Activated T-cell treated with anti-CD3 and anti-CD28 coated beads, Interleukin-2, amount 50 U/mL, for 72 hours (primary cell): Measurements from ENCODE around the gene PLEK2. TPM values are rescaled to one million over a fixed set of nuclear protein-coding genes. Genes with fewer than 3 reads are reported as not detected.

Source experiments
- ATAC-seq, 2 donors: fragments of 150-1000 bp; cut with Tn5 transposase; replicated peaks in 1 of 2; 2 replicates each; pipeline ENCODE4 v1.10.0; 2021; ENCODE audit warnings: moderate library complexity in 2 of 2, mild to moderate bottlenecking in 1 of 2
- DNase-seq, 2 donors: peaks; one replicate each; pipeline ENCODE4 v3.0.0; 2021 to 2022; ENCODE audit warnings: mixed read lengths in 1 of 2
- H3K27ac Mint-ChIP-seq: one replicate; pipeline ENCODE4 v1.8.0; 2022; ENCODE audit warnings: mild to moderate bottlenecking, moderate library complexity, mixed read lengths
- H3K27me3 Mint-ChIP-seq: one replicate; pipeline ENCODE4 v1.8.0; 2022; ENCODE audit warnings: low read depth, mixed read lengths
- H3K36me3 Mint-ChIP-seq, 2 donors: one replicate each; pipeline ENCODE4 v1.8.0; 2022; ENCODE audit warnings: mixed read lengths in 2 of 2, mild to moderate bottlenecking in 1 of 2; ENCODE audit not compliant: insufficient read depth in 2 of 2
- H3K4me1 Mint-ChIP-seq: one replicate; pipeline ENCODE4 v1.8.0; 2022; ENCODE audit warnings: low read depth, mixed read lengths
- H3K4me3 Mint-ChIP-seq, 2 donors: one replicate each; pipeline ENCODE4 v1.8.0; 2022; ENCODE audit warnings: mild to moderate bottlenecking in 2 of 2, mixed read lengths in 2 of 2, moderate library complexity in 2 of 2
- H3K9me3 Mint-ChIP-seq, 2 donors: one replicate each; pipeline ENCODE4 v1.8.0; 2022; ENCODE audit warnings: mixed read lengths in 2 of 2
- total RNA-seq, 2 donors: library from RNA; stranded (reverse); gene quantifications; one replicate each; pipeline ENCODE4 v1.2.3, GENCODE V29; 2022

Gene PLEK2
- total RNA-seq, 2 donors from 2014 or later, result 0.84 to 1.4 TPM

- Mint-ChIP-seq H3K27ac (no peak overlapping the region), H3K4me3 (no peak overlapping the region), H3K4me1 (no peaks in the 10 kb centered on the region), H3K36me3 (no peaks in the 10 kb centered on the region), H3K27me3 (peaks cover 13% of the 10 kb centered on the region), H3K9me3 (no peaks in the 10 kb centered on the region)
- no peak for DNase-seq
- ATAC-seq, result no peak
These were observed 29.7 kb upstream of the PLEK2 start for GRCh38 chr14:67441672-67442071.

GRCh38 chr14:67441256-67441655, 29.3 kb upstream of the PLEK2 start:
- Mint-ChIP-seq H3K4me3 (no peak overlapping the region), H3K36me3 (no peaks in the 10 kb centered on the region), H3K9me3 (no peaks in the 10 kb centered on the region), H3K27ac (no peak overlapping the region), H3K4me1 (no peaks in the 10 kb centered on the region), H3K27me3 (peaks cover 13% of the 10 kb centered on the region)
- DNase-seq (no peak), ATAC-seq (no peak)

- Mint-ChIP-seq H3K4me3 (no peak overlapping the region), H3K4me1 (no peaks in the 10 kb centered on the region), H3K36me3 (no peaks in the 10 kb centered on the region), H3K27ac (no peak overlapping the region), H3K27me3 (peaks cover 16% of the 10 kb centered on the region), H3K9me3 (no peaks in the 10 kb centered on the region)
- ATAC-seq, result no peak
- no peak for DNase-seq
These were observed 28.5 kb upstream of the PLEK2 start for GRCh38 chr14:67440513-67440912.

GRCh38 chr14:67438969-67439368, 27.0 kb upstream of the PLEK2 start:
- H3K4me1 Mint-ChIP-seq, result no peaks in the 10 kb centered on the region
- H3K9me3 Mint-ChIP-seq, result no peaks in the 10 kb centered on the region
- H3K27me3 Mint-ChIP-seq, result peaks cover 15% of the 10 kb centered on the region
- no peak for DNase-seq
- H3K27ac Mint-ChIP-seq, result no peak overlapping the region
- no peaks in the 10 kb centered on the region for H3K36me3 Mint-ChIP-seq
- H3K4me3 Mint-ChIP-seq, result no peak overlapping the region
- no peak for ATAC-seq

- Mint-ChIP-seq H3K4me1 (no peaks in the 10 kb centered on the region), H3K27ac (no peak overlapping the region), H3K4me3 (no peak overlapping the region), H3K9me3 (no peaks in the 10 kb centered on the region), H3K36me3 (no peaks in the 10 kb centered on the region), H3K27me3 (peaks cover 6% of the 10 kb centered on the region)
- no peak for ATAC-seq
- DNase-seq, result no peak
These were observed 24.3 kb upstream of the PLEK2 start for GRCh38 chr14:67436006-67436866.

GRCh38 chr14:67435603-67436002, 23.6 kb upstream of the PLEK2 start:
- no peak overlapping the region for H3K27ac Mint-ChIP-seq
- DNase-seq, result no peak

GRCh38 chr14:67432050-67432564, 20.1 kb upstream of the PLEK2 start:
- no peak overlapping the region for H3K4me3 Mint-ChIP-seq
- no peaks in the 10 kb centered on the region for H3K4me1 Mint-ChIP-seq
- DNase-seq, result no peak
- no peak for ATAC-seq
- H3K9me3 Mint-ChIP-seq, result no peaks in the 10 kb centered on the region
- H3K27me3 Mint-ChIP-seq, result peaks cover 6% of the 10 kb centered on the region
- no peaks in the 10 kb centered on the region for H3K36me3 Mint-ChIP-seq
- no peak overlapping the region for H3K27ac Mint-ChIP-seq

More at GRCh38 chr14:67435603-67436002, 23.6 kb upstream of the PLEK2 start:
- ATAC-seq, result no peak
- no peaks in the 10 kb centered on the region for H3K36me3 Mint-ChIP-seq
- peaks cover 6% of the 10 kb centered on the region for H3K27me3 Mint-ChIP-seq
- no peaks in the 10 kb centered on the region for H3K9me3 Mint-ChIP-seq
- no peak overlapping the region for H3K4me3 Mint-ChIP-seq
- no peaks in the 10 kb centered on the region for H3K4me1 Mint-ChIP-seq

GRCh38 chr14:67429510-67430205, 17.7 kb upstream of the PLEK2 start:
- Mint-ChIP-seq H3K27me3 (peaks cover 11% of the 10 kb centered on the region), H3K4me1 (no peaks in the 10 kb centered on the region), H3K4me3 (no peak overlapping the region), H3K36me3 (no peaks in the 10 kb centered on the region), H3K9me3 (no peaks in the 10 kb centered on the region), H3K27ac (no peak overlapping the region)
- no peak for ATAC-seq
- DNase-seq, result no peak

GRCh38 chr14:67428501-67429031, 16.6 kb upstream of the PLEK2 start:
- Mint-ChIP-seq H3K27me3 (peaks cover 14% of the 10 kb centered on the region), H3K4me3 (no peak overlapping the region), H3K4me1 (no peaks in the 10 kb centered on the region), H3K27ac (no peak overlapping the region), H3K9me3 (no peaks in the 10 kb centered on the region), H3K36me3 (no peaks in the 10 kb centered on the region)
- ATAC-seq, result no peak
- DNase-seq, result no peak

GRCh38 chr14:67426983-67427606, 15.1 kb upstream of the PLEK2 start:
- peak; percentile 69 to 73 for DNase-seq
- H3K4me3 Mint-ChIP-seq, result no peak overlapping the region
- ATAC-seq, result peak; percentile 86 to 89
- H3K9me3 Mint-ChIP-seq, result no peaks in the 10 kb centered on the region
- peaks cover 14% of the 10 kb centered on the region for H3K27me3 Mint-ChIP-seq
- H3K27ac Mint-ChIP-seq, result no peak overlapping the region
- H3K36me3 Mint-ChIP-seq, result no peaks in the 10 kb centered on the region
- no peaks in the 10 kb centered on the region for H3K4me1 Mint-ChIP-seq

- Mint-ChIP-seq H3K4me3 (no peak overlapping the region), H3K36me3 (no peaks in the 10 kb centered on the region), H3K4me1 (no peaks in the 10 kb centered on the region), H3K27me3 (peaks cover 14% of the 10 kb centered on the region), H3K9me3 (no peaks in the 10 kb centered on the region), H3K27ac (no peak overlapping the region)
- ATAC-seq, result no peak
- DNase-seq, result no peak
These were observed 14.2 kb upstream of the PLEK2 start for GRCh38 chr14:67426161-67426560.

GRCh38 chr14:67425608-67426007, 13.6 kb upstream of the PLEK2 start:
- H3K4me1 Mint-ChIP-seq, result no peaks in the 10 kb centered on the region

GRCh38 chr14:67424539-67424938, 12.6 kb upstream of the PLEK2 start:
- DNase-seq, result no peak
- ATAC-seq, result no peak
- H3K36me3 Mint-ChIP-seq, result no peaks in the 10 kb centered on the region
- no peak overlapping the region for H3K4me3 Mint-ChIP-seq
- no peaks in the 10 kb centered on the region for H3K4me1 Mint-ChIP-seq
- H3K27me3 Mint-ChIP-seq, result peaks cover 14% of the 10 kb centered on the region
- H3K9me3 Mint-ChIP-seq, result no peaks in the 10 kb centered on the region
- H3K27ac Mint-ChIP-seq, result no peak overlapping the region

More at GRCh38 chr14:67425608-67426007, 13.6 kb upstream of the PLEK2 start:
- DNase-seq, result no peak
- Mint-ChIP-seq H3K27me3 (peaks cover 14% of the 10 kb centered on the region), H3K27ac (no peak overlapping the region), H3K9me3 (no peaks in the 10 kb centered on the region), H3K36me3 (no peaks in the 10 kb centered on the region), H3K4me3 (no peak overlapping the region)
- no peak for ATAC-seq
